ENCODE measurements around the gene TERB1. TPM values are rescaled to one million over a fixed set of nuclear protein-coding genes. Genes with fewer than 3 reads are reported as not detected.

The TERB1 gene
- total and polyA plus RNA-seq, 2 experiments from 2014 or later: 0.07 TPM; not detected in 1

GRCh38 chr16:66713076-66713475 is 88.3 kb downstream of the TERB1 start:
- H2AFZ ChIP-seq: no peak overlapping the region
- H3K36me3 ChIP-seq (replicated peaks; ENCODE audit: insufficient read depth, low read depth): no peaks in the 10 kb centered on the region
- no peak overlapping the region for H3K27ac ChIP-seq
- WGBS (ENCODE audit: low lambda C conversion rate, missing lambda C conversion rate): 67% methylated on average over 2 of the region's 2 CpGs
- H3K27me3 ChIP-seq: no peaks in the 10 kb centered on the region
- H3K9me3 ChIP-seq (ENCODE audit: low read depth): no peaks in the 10 kb centered on the region
- no peaks in the 10 kb centered on the region for H4K20me1 ChIP-seq (ENCODE audit: insufficient read depth, poor library complexity, severe bottlenecking)
- TF ChIP-seq EZH2phosphoT487 (IDR thresholded peaks at IDR 0.05; ENCODE audit: low read depth, severe bottlenecking, unreplicated experiment) (no peak), CTCF (IDR thresholded peaks at IDR 0.05; ENCODE audit: poor library complexity) (no peak), EZH2 (IDR thresholded peaks at IDR 0.05; ENCODE audit: borderline replicate concordance) (no peak)
- peaks cover 16% of the 10 kb centered on the region for H3K4me1 ChIP-seq (ENCODE audit: insufficient read depth)
- no peak overlapping the region for H3K4me3 ChIP-seq
- H3K79me2 ChIP-seq: no peaks in the 10 kb centered on the region
- DNase-seq (ENCODE audit: low spot score): no peak
- H3K9me2 ChIP-seq (replicated peaks; ENCODE audit: insufficient read depth): no peaks in the 10 kb centered on the region
- H3K4me2 ChIP-seq: no peak overlapping the region

GRCh38 chr16:66712512-66712911 is 88.9 kb downstream of the TERB1 start:
- no peak overlapping the region for H3K27ac ChIP-seq

GRCh38 chr16:66711581-66711980 is 89.8 kb downstream of the TERB1 start:
- no peak for DNase-seq (ENCODE audit: low spot score)
- no peak overlapping the region for H3K4me3 ChIP-seq
- H3K27me3 ChIP-seq: no peaks in the 10 kb centered on the region
- no peak overlapping the region for H3K27ac ChIP-seq
- no peaks in the 10 kb centered on the region for H3K79me2 ChIP-seq
- H3K36me3 ChIP-seq (replicated peaks; ENCODE audit: insufficient read depth, low read depth): no peaks in the 10 kb centered on the region
- TF ChIP-seq EZH2 (IDR thresholded peaks at IDR 0.05; ENCODE audit: borderline replicate concordance): no peak
- no peak for TF ChIP-seq CTCF (IDR thresholded peaks at IDR 0.05; ENCODE audit: poor library complexity)
- TF ChIP-seq EZH2phosphoT487 (IDR thresholded peaks at IDR 0.05; ENCODE audit: low read depth, severe bottlenecking, unreplicated experiment): no peak
- no peak overlapping the region for H3K4me2 ChIP-seq
- H3K4me1 ChIP-seq (ENCODE audit: insufficient read depth): peaks cover 16% of the 10 kb centered on the region
- no peak overlapping the region for H2AFZ ChIP-seq
- no peaks in the 10 kb centered on the region for H4K20me1 ChIP-seq (ENCODE audit: insufficient read depth, poor library complexity, severe bottlenecking)
- H3K9me2 ChIP-seq (replicated peaks; ENCODE audit: insufficient read depth): no peaks in the 10 kb centered on the region
- no peaks in the 10 kb centered on the region for H3K9me3 ChIP-seq (ENCODE audit: low read depth)

More at GRCh38 chr16:66712512-66712911, 88.9 kb downstream of the TERB1 start:
- TF ChIP-seq CTCF (IDR thresholded peaks at IDR 0.05; ENCODE audit: poor library complexity) (no peak), EZH2 (IDR thresholded peaks at IDR 0.05; ENCODE audit: borderline replicate concordance) (no peak), EZH2phosphoT487 (IDR thresholded peaks at IDR 0.05; ENCODE audit: low read depth, severe bottlenecking, unreplicated experiment) (no peak)
- Histone ChIP-seq H3K79me2 (no peaks in the 10 kb centered on the region), H3K9me3 (ENCODE audit: low read depth) (no peaks in the 10 kb centered on the region), H3K36me3 (replicated peaks; ENCODE audit: insufficient read depth, low read depth) (no peaks in the 10 kb centered on the region), H3K4me1 (ENCODE audit: insufficient read depth) (peaks cover 16% of the 10 kb centered on the region), H3K4me3 (no peak overlapping the region), H2AFZ (no peak overlapping the region), H3K4me2 (no peak overlapping the region), H3K9me2 (replicated peaks; ENCODE audit: insufficient read depth) (no peaks in the 10 kb centered on the region), H4K20me1 (ENCODE audit: insufficient read depth, poor library complexity, severe bottlenecking) (no peaks in the 10 kb centered on the region), H3K27me3 (no peaks in the 10 kb centered on the region)
- no peak for DNase-seq (ENCODE audit: low spot score)

- Histone ChIP-seq H3K27me3 (no peaks in the 10 kb centered on the region), H3K27ac (no peak overlapping the region), H3K4me1 (ENCODE audit: insufficient read depth) (no peaks in the 10 kb centered on the region), H3K9me3 (ENCODE audit: low read depth) (no peaks in the 10 kb centered on the region), H3K4me3 (no peak overlapping the region), H3K9me2 (replicated peaks; ENCODE audit: insufficient read depth) (no peaks in the 10 kb centered on the region), H3K79me2 (no peaks in the 10 kb centered on the region), H3K36me3 (replicated peaks; ENCODE audit: insufficient read depth, low read depth) (no peaks in the 10 kb centered on the region), H3K4me2 (no peak overlapping the region), H4K20me1 (ENCODE audit: insufficient read depth, poor library complexity, severe bottlenecking) (no peaks in the 10 kb centered on the region), H2AFZ (no peak overlapping the region)
- DNase-seq (ENCODE audit: low spot score): no peak
- TF ChIP-seq EZH2 (IDR thresholded peaks at IDR 0.05; ENCODE audit: borderline replicate concordance) (no peak), CTCF (IDR thresholded peaks at IDR 0.05; ENCODE audit: poor library complexity) (no peak), EZH2phosphoT487 (IDR thresholded peaks at IDR 0.05; ENCODE audit: low read depth, severe bottlenecking, unreplicated experiment) (no peak)
- WGBS (ENCODE audit: low lambda C conversion rate, missing lambda C conversion rate): 81% methylated on average over 8 of the region's 8 CpGs
These were observed 94.9 kb downstream of the TERB1 start for GRCh38 chr16:66706506-66706880.

Data from hepatocyte (in vitro differentiated cells).